IPS-20b (cell line): ENCODE results near the gene LNX2.

ENCODE experiments used
- H3K27ac ChIP-seq: one replicate; pipeline ENCODE4 v1.5.1; 2013; ENCODE audit warnings: low read length
- H3K27me3 ChIP-seq: 2 replicates; pipeline ENCODE4 v1.6.1; 2013; ENCODE audit warnings: mild to moderate bottlenecking, low read length, inconsistent platforms; ENCODE audit not compliant: insufficient read depth
- H3K36me3 ChIP-seq: 2 replicates; pipeline ENCODE4 v1.6.1; 2013; ENCODE audit warnings: low read depth, mild to moderate bottlenecking, inconsistent platforms, low read length, moderate library complexity; ENCODE audit not compliant: insufficient read depth
- H3K4me1 ChIP-seq: 2 replicates; pipeline ENCODE4 v1.6.1; 2013; ENCODE audit warnings: mild to moderate bottlenecking, control low read depth, inconsistent platforms, low read length, moderate library complexity; ENCODE audit not compliant: insufficient read depth
- H3K4me3 ChIP-seq: 2 replicates; pipeline ENCODE4 v1.5.1; 2013; ENCODE audit warnings: mild to moderate bottlenecking, low read length, inconsistent platforms
- H3K9ac ChIP-seq: 2 replicates; pipeline ENCODE4 v1.6.1; 2013; ENCODE audit warnings: low read depth, mild to moderate bottlenecking, inconsistent platforms, low read length, moderate library complexity
- H3K9me3 ChIP-seq: 2 replicates; pipeline ENCODE4 v1.6.1; 2013; ENCODE audit warnings: mild to moderate bottlenecking, low read depth, low read length, inconsistent platforms; ENCODE audit not compliant: insufficient read depth

Gene LNX2

GRCh38 chr13:27549406-27549981 lies 70.8 kb downstream of the LNX2 start:
- Histone ChIP-seq H3K9ac (no peak overlapping the region), H3K27me3 (no peaks in the 10 kb centered on the region), H3K4me1 (no peaks in the 10 kb centered on the region), H3K9me3 (no peaks in the 10 kb centered on the region), H3K4me3 (no peak overlapping the region), H3K36me3 (peaks cover 38% of the 10 kb centered on the region), H3K27ac (no peak overlapping the region)

- no peaks in the 10 kb centered on the region for H3K27me3 ChIP-seq
- no peak overlapping the region for H3K27ac ChIP-seq
- no peak overlapping the region for H3K4me3 ChIP-seq
- peaks cover 9% of the 10 kb centered on the region; the same call in 1 of the 2 replicates for H3K4me1 ChIP-seq
- no peak overlapping the region for H3K9ac ChIP-seq
- no peaks in the 10 kb centered on the region for H3K36me3 ChIP-seq
- H3K9me3 ChIP-seq = no peaks in the 10 kb centered on the region
These were observed 78.1 kb downstream of the LNX2 start for GRCh38 chr13:27542220-27542619.

- H3K27ac ChIP-seq = no peak overlapping the region
- H3K27me3 ChIP-seq = no peaks in the 10 kb centered on the region
- no peak overlapping the region for H3K4me3 ChIP-seq
- no peaks in the 10 kb centered on the region for H3K9me3 ChIP-seq
- H3K36me3 ChIP-seq = no peaks in the 10 kb centered on the region
- no peak overlapping the region for H3K9ac ChIP-seq
- peaks cover 9% of the 10 kb centered on the region; the same call in 1 of the 2 replicates for H3K4me1 ChIP-seq
These were observed 78.9 kb downstream of the LNX2 start for GRCh38 chr13:27541386-27541785.

GRCh38 chr13:27536361-27537101 lies 83.8 kb downstream of the LNX2 start:
- Histone ChIP-seq H3K9ac (no peak overlapping the region), H3K27ac (no peak overlapping the region)

GRCh38 chr13:27535546-27535945 lies 84.8 kb downstream of the LNX2 start:
- H3K27me3 ChIP-seq = no peaks in the 10 kb centered on the region
- H3K9ac ChIP-seq = no peak overlapping the region
- H3K9me3 ChIP-seq = no peaks in the 10 kb centered on the region
- H3K4me1 ChIP-seq = peaks cover 4% of the 10 kb centered on the region; the same call in 1 of the 2 replicates
- H3K4me3 ChIP-seq = no peak overlapping the region
- no peaks in the 10 kb centered on the region for H3K36me3 ChIP-seq
- no peak overlapping the region for H3K27ac ChIP-seq

More at GRCh38 chr13:27536361-27537101, 83.8 kb downstream of the LNX2 start:
- Histone ChIP-seq H3K4me3 (no peak overlapping the region), H3K4me1 (peaks cover 9% of the 10 kb centered on the region; the same call in 1 of the 2 replicates), H3K9me3 (no peaks in the 10 kb centered on the region), H3K27me3 (no peaks in the 10 kb centered on the region), H3K36me3 (no peaks in the 10 kb centered on the region)

GRCh38 chr13:27534981-27535380 lies 85.3 kb downstream of the LNX2 start:
- Histone ChIP-seq H3K9me3 (no peaks in the 10 kb centered on the region), H3K4me1 (no peaks in the 10 kb centered on the region)

GRCh38 chr13:27534108-27534980 lies 86.0 kb downstream of the LNX2 start:
- H3K9me3 ChIP-seq = no peaks in the 10 kb centered on the region
- H3K27me3 ChIP-seq = no peaks in the 10 kb centered on the region
- H3K9ac ChIP-seq = no peak overlapping the region
- H3K27ac ChIP-seq = no peak overlapping the region
- H3K4me3 ChIP-seq = no peak overlapping the region
- H3K4me1 ChIP-seq = no peaks in the 10 kb centered on the region
- no peaks in the 10 kb centered on the region for H3K36me3 ChIP-seq

More at GRCh38 chr13:27534981-27535380, 85.3 kb downstream of the LNX2 start:
- no peaks in the 10 kb centered on the region for H3K36me3 ChIP-seq
- no peak overlapping the region for H3K27ac ChIP-seq
- no peaks in the 10 kb centered on the region for H3K27me3 ChIP-seq
- H3K9ac ChIP-seq = no peak overlapping the region
- no peak overlapping the region for H3K4me3 ChIP-seq

- Histone ChIP-seq H3K4me1 (no peaks in the 10 kb centered on the region), H3K4me3 (peak overlapping the region; percentile 48; the same call in 1 of the 2 replicates), H3K9ac (no peak overlapping the region), H3K27ac (no peak overlapping the region), H3K27me3 (no peaks in the 10 kb centered on the region), H3K36me3 (no peaks in the 10 kb centered on the region), H3K9me3 (no peaks in the 10 kb centered on the region)
These were observed 87.1 kb downstream of the LNX2 start for GRCh38 chr13:27533155-27533643.

- Histone ChIP-seq H3K4me1 (no peaks in the 10 kb centered on the region), H3K9ac (no peak overlapping the region), H3K36me3 (no peaks in the 10 kb centered on the region), H3K27me3 (no peaks in the 10 kb centered on the region), H3K9me3 (no peaks in the 10 kb centered on the region), H3K4me3 (no peak overlapping the region), H3K27ac (no peak overlapping the region)
These were observed 91.4 kb downstream of the LNX2 start for GRCh38 chr13:27528908-27529307.

- no peaks in the 10 kb centered on the region for H3K9me3 ChIP-seq
- no peaks in the 10 kb centered on the region for H3K4me1 ChIP-seq
- H3K27ac ChIP-seq = no peak overlapping the region
- no peaks in the 10 kb centered on the region for H3K27me3 ChIP-seq
- H3K9ac ChIP-seq = no peak overlapping the region
- H3K36me3 ChIP-seq = no peaks in the 10 kb centered on the region
- H3K4me3 ChIP-seq = no peak overlapping the region
These were observed 93.8 kb downstream of the LNX2 start for GRCh38 chr13:27526516-27526915.
